NCI-H146 (cell line): Measurements from ENCODE around the gene RNF151.

Experiments used
- DNase-seq: peaks from one replicate; lab custom pipeline; 2025; lab: John Stamatoyannopoulos, UW

The RNF151 gene

GRCh38 chr16:1976951-1977874, 10.6 kb downstream of the RNF151 start:
- no peak for DNase-seq

DNA sequence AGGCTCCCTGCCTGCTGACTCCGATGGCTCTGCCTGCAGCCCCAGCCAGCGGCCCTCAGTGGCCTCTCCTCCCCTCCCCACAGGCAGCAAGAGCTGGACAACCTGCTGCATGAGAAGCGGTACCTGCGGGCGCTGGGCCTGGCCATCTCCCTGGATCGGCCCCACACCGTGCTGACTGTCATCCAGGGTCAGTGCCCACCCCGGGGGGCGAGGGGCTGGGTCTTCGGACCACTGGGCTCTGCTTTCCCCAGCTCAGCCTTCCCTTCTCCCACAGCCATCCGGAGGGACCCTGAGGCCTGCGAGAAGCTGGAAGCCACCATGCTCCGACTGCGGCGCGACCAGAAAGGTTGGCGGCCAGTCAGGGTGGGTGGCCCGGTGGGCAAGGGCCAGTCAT, 11.2 kb downstream of the RNF151 start:
- DNase-seq: no peak

DNA sequence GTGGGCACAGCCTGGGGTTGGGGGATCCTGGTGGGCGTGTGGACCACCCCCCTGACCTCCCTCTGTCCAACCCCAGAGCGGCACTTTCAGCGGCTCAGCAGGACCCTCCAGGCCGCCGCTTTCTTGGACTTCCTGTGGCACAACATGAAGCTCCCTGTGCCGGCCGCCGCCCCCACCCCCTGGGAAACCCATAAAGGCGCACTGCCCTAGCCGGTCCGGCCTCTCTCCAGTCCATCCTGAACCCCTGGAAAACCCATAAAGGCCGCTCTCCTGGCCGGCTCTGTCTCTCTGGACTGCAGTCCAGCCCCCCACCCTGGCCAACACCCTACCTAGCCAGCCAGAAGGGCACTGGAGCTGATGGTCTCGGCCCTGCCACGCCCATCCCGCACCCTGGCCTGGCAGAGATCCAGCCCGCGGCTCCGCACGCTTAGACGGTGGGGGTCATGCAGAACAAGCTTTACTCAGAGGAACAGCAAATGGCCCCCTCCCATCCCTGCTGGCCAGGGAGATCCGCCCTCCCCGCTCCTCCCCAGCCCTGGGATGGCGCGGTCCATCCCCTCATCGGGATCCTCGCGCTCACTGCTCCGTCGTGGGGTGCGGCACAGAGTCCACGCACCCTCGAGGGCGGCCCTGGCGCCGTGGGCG, 11.9 kb downstream of the RNF151 start:
- DNase-seq: no peak

GRCh38 chr16:1979271-1980029, 12.8 kb downstream of the RNF151 start:
- DNase-seq: peak; percentile 86

- DNase-seq: peak; percentile 66
These were observed 13.5 kb downstream of the RNF151 start for GRCh38 chr16:1980030-1980769.

DNA sequence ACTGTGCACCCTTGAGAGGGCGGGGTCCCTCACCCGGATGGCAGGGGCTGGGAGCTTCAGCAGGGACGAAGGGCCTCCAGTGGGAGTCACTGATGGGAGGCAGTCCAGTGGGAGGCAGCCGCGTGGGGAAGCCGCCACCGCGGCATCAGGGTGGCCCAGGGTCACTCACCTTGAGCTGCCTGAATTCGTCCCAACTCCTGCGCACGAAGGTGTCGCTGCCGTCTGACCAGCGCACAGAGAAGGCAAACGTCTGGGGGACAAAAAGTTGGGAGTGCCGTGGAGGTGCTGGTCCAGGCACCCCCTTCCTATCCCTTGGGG, 14.1 kb downstream of the RNF151 start:
- no peak for DNase-seq

DNA sequence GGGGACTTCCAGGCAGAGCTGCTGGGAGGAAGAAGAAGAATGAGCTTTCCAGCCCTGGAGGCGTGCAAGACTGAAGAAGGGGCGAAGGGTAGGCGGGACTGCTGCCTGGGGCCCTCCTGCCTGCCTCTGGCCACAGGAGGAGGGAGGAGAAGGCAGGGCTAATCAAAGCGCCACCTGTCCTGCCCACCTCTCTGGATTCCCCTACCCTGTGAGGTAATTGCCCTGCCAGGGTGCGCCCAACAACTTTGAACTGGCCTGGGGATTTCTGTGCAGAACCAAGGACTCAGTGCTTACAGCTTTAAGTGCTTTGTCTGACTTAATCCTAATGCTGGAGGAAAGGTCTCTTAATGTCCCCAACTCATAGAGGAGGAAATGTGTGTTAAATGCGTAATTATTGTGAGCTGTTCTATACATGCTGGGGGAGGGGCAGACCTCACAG, 14.8 kb downstream of the RNF151 start, which contains the start of gene NOXO1:
NOXO1 (minus strand) TSS at position 72 of the 439 bp plus-strand sequence. CDS start 290 bp downstream, outside the sequence.
- peak; percentile 36 for DNase-seq

- peak; percentile 49 for DNase-seq
These were observed 15.4 kb downstream of the RNF151 start for GRCh38 chr16:1982013-1982433.

DNA sequence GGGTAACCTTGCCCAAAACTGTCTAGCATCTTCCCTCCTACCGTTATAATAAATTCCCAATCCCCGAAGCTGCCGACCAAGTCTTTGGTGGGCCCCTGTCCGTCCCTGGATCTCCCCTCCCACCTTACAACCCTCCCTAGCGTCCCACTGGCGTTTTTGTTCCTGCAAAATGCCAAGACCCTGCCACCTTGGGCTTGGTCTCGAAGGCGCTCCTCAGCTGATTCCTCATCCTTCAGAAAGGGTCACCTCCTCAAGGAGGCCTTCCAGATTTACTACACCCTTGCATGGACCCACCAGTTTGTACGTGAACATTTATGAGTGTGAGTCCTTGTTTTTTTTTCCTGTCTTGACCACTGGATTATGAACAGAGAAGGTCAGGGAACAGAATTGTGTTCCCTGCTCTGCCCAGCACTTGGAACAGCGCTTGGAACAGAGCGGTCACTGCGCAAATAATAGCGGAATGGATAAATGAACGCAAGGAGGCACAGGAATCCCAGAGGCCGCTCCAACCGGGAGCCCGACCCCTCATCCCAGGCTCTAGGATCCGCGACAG, 16.4 kb downstream of the RNF151 start:
- no peak for DNase-seq

GRCh38 chr16:1983544-1984346, 17.1 kb downstream of the RNF151 start, which contains the start of gene GFER:
TSS of gene GFER (plus strand) at chr16:1984193. CDS start at chr16:1984219, 26 bp downstream.
- peak; percentile 93 for DNase-seq

DNA sequence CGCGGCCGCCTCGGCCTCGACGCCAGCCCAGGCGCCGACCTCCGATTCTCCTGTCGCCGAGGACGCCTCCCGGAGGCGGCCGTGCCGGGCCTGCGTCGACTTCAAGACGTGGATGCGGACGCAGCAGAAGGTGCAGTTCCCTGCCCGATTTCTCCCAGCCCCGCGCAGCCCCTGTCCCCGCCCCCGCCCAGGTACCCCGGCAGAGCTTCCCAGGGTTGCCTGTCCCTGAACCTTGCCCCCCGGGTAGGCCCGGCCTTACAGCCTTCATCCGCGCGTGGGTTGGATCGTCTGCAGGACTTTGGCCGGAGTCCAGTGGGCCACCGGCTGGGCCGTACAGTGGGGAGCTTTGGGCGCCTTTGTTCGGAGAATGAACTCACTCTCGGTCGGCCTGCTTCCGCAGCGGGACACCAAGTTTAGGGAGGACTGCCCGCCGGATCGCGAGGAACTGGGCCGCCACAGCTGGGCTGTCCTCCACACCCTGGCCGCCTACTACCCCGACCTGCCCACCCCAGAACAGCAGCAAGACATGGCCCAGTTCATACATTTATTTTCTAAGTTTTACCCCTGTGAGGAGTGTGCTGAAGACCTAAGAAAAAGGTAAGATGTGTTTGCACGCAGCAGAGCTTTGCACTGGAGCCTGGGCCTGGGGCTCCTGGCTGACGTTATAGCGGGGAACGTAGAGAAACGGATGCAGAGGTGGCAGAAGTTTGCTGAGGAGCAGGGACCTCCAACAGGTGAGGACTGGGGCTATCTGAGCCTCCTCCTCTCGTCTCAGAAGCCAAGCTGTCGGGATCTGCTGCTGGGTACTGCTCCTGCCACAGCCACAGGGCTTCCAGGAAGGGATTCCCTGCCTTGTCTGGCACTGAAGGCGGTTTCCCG, 17.9 kb downstream of the RNF151 start:
- peak; percentile 77 for DNase-seq

DNA sequence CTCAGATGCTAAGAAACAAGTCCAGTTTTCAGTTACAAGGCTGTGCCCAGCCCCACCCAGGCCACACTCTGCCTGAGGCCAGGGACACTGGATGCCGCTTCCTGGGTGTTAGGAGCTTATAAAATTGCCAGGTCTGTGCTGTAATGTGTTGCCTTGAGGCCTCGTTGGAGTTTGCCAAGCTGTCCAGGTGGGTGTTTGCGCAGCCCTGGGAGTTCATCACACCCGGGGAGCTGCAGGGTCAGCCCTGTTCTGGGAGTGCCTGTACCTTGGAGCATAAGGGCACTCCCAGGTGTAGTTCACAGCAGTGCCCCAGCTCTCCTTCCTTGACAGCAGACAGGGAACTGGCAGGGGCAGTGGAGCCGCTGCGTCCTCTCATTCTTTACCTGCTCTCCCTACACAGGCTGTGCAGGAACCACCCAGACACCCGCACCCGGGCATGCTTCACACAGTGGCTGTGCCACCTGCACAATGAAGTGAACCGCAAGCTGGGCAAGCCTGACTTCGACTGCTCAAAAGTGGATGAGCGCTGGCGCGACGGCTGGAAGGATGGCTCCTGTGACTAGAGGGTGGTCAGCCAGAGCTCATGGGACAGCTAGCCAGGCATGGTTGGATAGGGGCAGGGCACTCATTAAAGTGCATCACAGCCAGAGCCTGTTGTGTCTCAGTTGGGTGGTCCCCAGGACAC, 19.0 kb downstream of the RNF151 start:
- no peak for DNase-seq

DNA sequence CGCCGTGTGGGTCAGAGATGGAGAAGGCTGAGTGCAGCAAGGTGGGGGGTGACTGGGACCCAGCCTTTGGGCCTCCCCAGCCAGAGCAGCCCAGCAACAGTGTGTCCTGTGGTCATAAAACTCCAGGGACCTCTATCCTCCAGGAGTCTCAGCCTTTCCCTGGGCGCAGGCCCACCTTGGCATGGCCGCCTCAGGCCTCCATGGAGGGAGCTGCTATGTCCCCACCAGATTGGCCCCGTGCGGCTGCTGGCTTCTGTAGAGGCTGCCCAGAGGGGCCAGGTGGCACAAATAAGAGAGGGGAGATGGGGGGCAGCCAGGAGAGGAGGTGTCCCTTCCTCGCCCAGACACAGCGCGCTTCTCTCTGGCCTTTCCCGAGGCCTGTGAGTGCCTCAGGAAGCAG, 20.5 kb downstream of the RNF151 start:
- no peak for DNase-seq

- DNase-seq: peak; percentile 81
These were observed 22.8 kb downstream of the RNF151 start, which contains the start of gene SYNGR3 for GRCh38 chr16:1989209-1990100. TSS of gene SYNGR3 (plus strand) at chr16:1989970. CDS start at chr16:1990103, 133 bp downstream.

DNA sequence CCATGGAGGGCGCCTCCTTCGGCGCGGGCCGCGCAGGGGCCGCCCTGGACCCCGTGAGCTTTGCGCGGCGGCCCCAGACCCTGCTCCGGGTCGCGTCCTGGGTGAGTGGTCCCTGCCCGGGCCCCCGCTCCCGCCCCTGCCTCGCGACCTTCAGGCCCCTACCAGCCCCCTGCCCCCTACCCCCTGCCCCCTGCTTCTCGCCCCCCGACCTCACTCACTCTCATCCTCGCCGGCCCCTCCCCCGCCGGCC, 23.4 kb downstream of the RNF151 start:
- no peak for DNase-seq

DNA sequence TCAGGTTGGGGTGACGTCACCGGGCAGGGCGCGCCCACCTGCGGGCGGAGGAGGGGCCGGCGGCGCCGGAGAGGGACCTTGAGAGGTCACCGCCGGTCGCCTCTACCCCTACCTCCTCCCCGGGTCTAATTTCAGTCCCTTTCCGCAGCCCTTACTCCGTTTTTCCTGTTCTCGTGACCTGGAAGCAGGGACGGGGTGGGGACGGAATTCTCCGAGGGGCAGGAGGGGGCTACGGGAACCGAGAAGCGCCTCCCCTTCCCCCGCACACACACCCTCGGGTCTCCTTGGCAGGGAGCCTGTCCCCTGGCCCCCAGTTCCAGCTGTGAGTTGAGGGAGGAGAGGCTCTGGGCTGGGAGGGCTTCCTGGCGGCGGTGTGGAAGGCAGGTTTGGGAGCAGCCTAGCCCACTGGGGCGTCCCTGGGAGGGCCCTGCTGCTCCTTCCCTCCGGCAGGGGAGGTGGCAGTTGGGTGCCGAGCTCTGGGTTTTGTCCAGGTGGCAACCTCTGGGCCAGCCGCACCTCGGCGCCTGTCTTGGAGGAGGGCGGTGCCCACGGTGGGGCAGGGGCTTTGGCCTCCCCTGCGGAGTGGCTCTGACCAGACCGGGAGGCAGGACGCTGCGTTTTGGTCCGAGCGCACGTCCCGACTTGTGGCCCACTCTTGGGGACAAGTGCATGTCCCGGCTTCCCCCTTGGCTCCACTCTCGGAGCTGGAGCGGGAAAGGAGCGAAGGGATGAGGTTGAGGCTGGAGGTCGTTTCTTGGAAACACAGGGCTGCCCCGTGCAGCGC, 23.9 kb downstream of the RNF151 start:
- peak; percentile 77 for DNase-seq

- DNase-seq: no peak
These were observed 24.5 kb downstream of the RNF151 start for GRCh38 chr16:1991135-1991551.
